Measurements from ENCODE around the gene FAM25G. TPM values are rescaled to one million over a fixed set of nuclear protein-coding genes. Genes with fewer than 3 reads are reported as not detected.

The FAM25G gene
- total RNA-seq, 2 donors from 2014 or later = not detected

GRCh38 chr10:47447209-47447608 lies 44.3 kb downstream of the FAM25G start:
- peaks cover 0 to 5% (median 0%) of the 10 kb centered on the region in 3 donors for H3K9me3 ChIP-seq
- ATAC-seq (no peak), DNase-seq (no peak)
- 61 to 86% methylated on average over 3 to 4 of the region's 4 CpGs for WGBS, 2 donors
- no peaks in the 10 kb centered on the region for H3K4me1 ChIP-seq
- TF ChIP-seq CTCF (IDR thresholded peaks at IDR 0.05) (no peak), POLR2A (IDR thresholded peaks at IDR 0.05) (no peak)
- H3K27me3 ChIP-seq = no peaks in the 10 kb centered on the region
- intact Hi-C loops (cut with DNase I) = no loop called here
- no peak overlapping the region for H3K4me3 ChIP-seq
- no peaks in the 10 kb centered on the region for H3K36me3 ChIP-seq (replicated peaks in 1 of 2; ENCODE audit: insufficient read depth in 1 of 2, low read depth in 2 of 2)
- no peak overlapping the region for H3K27ac ChIP-seq

- Histone ChIP-seq H3K36me3 (replicated peaks in 1 of 2; ENCODE audit: insufficient read depth in 1 of 2, low read depth in 2 of 2) (no peaks in the 10 kb centered on the region), H3K9me3 (peaks cover 0 to 5% (median 0%) of the 10 kb centered on the region in 3 donors), H3K4me1 (no peaks in the 10 kb centered on the region), H3K27ac (no peak overlapping the region), H3K4me3 (no peak overlapping the region), H3K27me3 (no peaks in the 10 kb centered on the region)
- ATAC-seq (no peak), DNase-seq (no peak)
- TF ChIP-seq CTCF (IDR thresholded peaks at IDR 0.05) (no peak), POLR2A (IDR thresholded peaks at IDR 0.05) (no peak)
- intact Hi-C loops (cut with DNase I) = no loop called here
- WGBS, 2 donors = 59 to 64% methylated on average over 1 of the region's 1 CpG
Observed at GRCh38 chr10:47445720-47446119, 45.8 kb downstream of the FAM25G start.

GRCh38 chr10:47444047-47444446 lies 47.5 kb downstream of the FAM25G start:
- ATAC-seq (no peak), DNase-seq (no peak)
- no peak for TF ChIP-seq CTCF (IDR thresholded peaks at IDR 0.05)
- no peak for TF ChIP-seq POLR2A (IDR thresholded peaks at IDR 0.05)
- H3K36me3 ChIP-seq (replicated peaks in 1 of 2; ENCODE audit: insufficient read depth in 1 of 2, low read depth in 2 of 2) = no peaks in the 10 kb centered on the region
- intact Hi-C loops (cut with DNase I) = no loop called here
- H3K27ac ChIP-seq = no peak overlapping the region
- no peak overlapping the region for H3K4me3 ChIP-seq
- no peaks in the 10 kb centered on the region for H3K27me3 ChIP-seq
- WGBS, 2 donors = 64 to 71% methylated on average over 2 of the region's 2 CpGs
- H3K4me1 ChIP-seq = no peaks in the 10 kb centered on the region
- peaks cover 0 to 5% (median 0%) of the 10 kb centered on the region in 3 donors for H3K9me3 ChIP-seq

GRCh38 chr10:47443145-47443544 lies 48.4 kb downstream of the FAM25G start:
- no peak overlapping the region for H3K4me3 ChIP-seq
- H3K36me3 ChIP-seq (replicated peaks in 1 of 2; ENCODE audit: insufficient read depth in 1 of 2, low read depth in 2 of 2) = no peaks in the 10 kb centered on the region
- peaks cover 0 to 5% (median 0%) of the 10 kb centered on the region in 3 donors for H3K9me3 ChIP-seq
- no peak for TF ChIP-seq POLR2A (IDR thresholded peaks at IDR 0.05)
- TF ChIP-seq CTCF (IDR thresholded peaks at IDR 0.05) = no peak
- ATAC-seq (no peak), DNase-seq (no peak)
- WGBS, 2 donors = 77 to 78% methylated on average over 2 of the region's 2 CpGs
- intact Hi-C loops (cut with DNase I) = no loop called here
- H3K27me3 ChIP-seq = no peaks in the 10 kb centered on the region
- no peaks in the 10 kb centered on the region for H3K4me1 ChIP-seq
- no peak overlapping the region for H3K27ac ChIP-seq

GRCh38 chr10:47442351-47442750 lies 49.1 kb downstream of the FAM25G start:
- no peak for ATAC-seq
- no peaks in the 10 kb centered on the region for H3K36me3 ChIP-seq (replicated peaks in 1 of 2; ENCODE audit: insufficient read depth in 1 of 2, low read depth in 2 of 2)
- no peaks in the 10 kb centered on the region for H3K4me1 ChIP-seq
- TF ChIP-seq POLR2A (IDR thresholded peaks at IDR 0.05) (no peak), CTCF (IDR thresholded peaks at IDR 0.05) (no peak)
- intact Hi-C loops (cut with DNase I) = no loop called here
- H3K4me3 ChIP-seq = no peak overlapping the region
- no peaks in the 10 kb centered on the region for H3K27me3 ChIP-seq
- H3K9me3 ChIP-seq = peaks cover 0 to 5% (median 0%) of the 10 kb centered on the region in 3 donors
- no peak overlapping the region for H3K27ac ChIP-seq
- no peak for DNase-seq
- WGBS, 2 donors = 89 to 92% methylated on average over 5 of the region's 5 CpGs
